Glomerular endothelial cell (primary cell): ENCODE data around the gene LY6G6D. TPM values are rescaled to one million over a fixed set of nuclear protein-coding genes. Genes with fewer than 3 reads are reported as not detected.
"Not testable (repeated sequence)": the region's sequence is repeated elsewhere in the genome, so short reads cannot be mapped to it uniquely, and the experiment has no call there.

Experiments used
- DNase-seq: peaks from one replicate; pipeline ENCODE4 v3.0.0-alpha.2; 2011; ENCODE audit warnings: low read depth, low spot score; ENCODE audit errors: extremely low read depth
- total RNA-seq: library from RNA; depleted of rRNA; stranded (reverse); fragments of >200 nt; gene quantifications from 2 replicates; pipeline ENCODE4 v1.2.3, GENCODE V29; 2015

LY6G6D gene
- total RNA-seq, 1 donor from 2014 or later: not detected

- DNase-seq: no peak
Measured at GRCh38 chr6:31691564-31692108, 23.5 kb upstream of the LY6G6D start.

DNA sequence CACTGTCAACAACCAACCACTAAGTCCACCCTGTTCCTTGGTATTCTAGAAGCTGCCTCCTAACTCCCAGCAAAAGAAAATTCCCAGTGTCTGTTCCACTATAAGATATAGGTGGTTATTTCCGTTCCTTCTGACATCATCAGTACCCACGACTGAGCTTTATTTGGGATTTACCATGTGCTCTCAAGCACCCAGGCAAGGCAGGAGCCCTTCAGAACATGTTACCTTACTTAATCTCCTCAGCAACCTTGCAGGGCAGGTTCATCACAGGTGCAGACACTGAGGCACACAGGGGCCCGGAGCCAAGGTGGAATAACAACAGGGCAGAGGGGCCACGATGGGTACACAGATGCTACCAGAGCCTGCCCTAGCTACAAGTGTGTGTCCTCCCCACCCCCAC, 22.8 kb upstream of the LY6G6D start:
- no peak for DNase-seq

GRCh38 chr6:31692886-31693285, 22.3 kb upstream of the LY6G6D start:
- no peak for DNase-seq

DNA sequence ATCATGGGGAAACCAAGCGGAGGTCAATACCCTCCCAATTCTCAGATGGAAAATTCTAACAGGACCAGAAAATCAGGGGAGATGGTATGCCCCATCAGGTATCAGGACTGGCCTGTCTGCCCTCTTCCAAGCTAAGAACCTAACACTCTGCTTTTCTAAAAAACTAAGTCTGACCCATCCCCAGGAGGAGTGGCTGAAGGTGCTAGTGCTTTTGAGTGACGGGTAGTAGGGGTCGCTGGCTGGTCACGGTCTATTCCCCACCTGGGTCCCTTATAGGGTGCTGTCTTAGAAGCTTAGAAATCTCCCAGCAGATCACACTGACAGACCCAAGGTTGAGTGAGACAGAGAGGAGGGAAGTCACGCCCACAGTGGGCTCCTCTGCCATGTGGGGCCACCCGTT, 21.6 kb upstream of the LY6G6D start:
- no peak for DNase-seq

- DNase-seq: no peak
Measured at GRCh38 chr6:31697555-31697954, 17.6 kb upstream of the LY6G6D start.

- no peak for DNase-seq
Measured at GRCh38 chr6:31700740-31701401, 14.3 kb upstream of the LY6G6D start.

DNA sequence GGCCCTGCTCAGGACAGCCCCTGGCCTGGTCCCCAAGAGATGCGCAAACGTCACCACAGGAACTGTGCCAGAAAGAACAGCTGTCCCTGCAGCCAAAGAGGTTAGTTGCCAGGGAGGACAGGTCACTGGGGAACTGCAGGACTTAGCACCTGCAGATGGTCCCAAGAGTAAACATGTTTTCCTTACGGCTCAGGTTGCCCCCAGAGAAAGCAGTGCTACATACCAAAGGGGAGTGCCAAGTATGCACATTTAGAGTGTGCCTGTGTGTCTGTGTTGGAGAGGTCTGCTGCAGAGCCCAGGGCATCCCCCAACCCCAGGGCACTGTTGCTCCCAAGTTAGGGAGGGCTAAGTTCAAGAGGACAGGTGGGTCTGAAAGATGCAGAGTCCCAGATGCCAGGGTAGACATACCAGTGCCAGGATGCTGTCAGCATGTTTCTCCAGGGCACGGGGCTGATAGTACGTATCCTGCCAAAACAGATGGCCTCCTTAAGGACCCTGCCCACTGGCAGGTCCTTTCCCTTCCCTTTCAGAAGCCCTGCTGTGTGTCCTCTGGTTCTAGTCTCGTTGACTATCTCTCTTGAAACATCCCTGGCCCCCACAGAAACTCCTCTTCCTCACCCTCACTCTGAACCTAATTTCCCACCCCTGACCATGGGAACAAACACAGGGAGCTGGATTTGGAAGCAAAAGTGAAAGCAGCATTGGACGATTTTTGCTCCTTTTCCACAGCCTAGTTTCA, 13.3 kb upstream of the LY6G6D start:
- no peak for DNase-seq

DNA sequence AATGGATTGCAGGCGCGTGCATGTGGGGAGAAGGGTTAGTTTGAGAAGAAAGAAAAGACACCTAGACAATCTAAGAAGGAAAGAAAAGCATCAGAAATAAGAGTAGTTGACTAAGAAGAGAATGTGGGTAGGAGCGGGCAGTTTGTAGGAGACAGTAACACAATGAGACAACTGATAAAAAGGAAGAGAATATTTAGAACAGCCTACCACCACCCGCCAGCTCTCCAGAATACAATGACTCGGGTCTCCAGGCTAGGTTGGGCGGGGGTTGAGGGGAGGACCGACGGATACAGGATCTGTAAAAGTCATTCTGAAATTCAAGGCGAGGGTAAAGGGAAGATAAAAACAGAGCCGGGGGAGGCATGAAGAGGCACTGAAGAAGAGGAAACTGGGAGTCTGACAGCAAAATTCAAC, 12.7 kb upstream of the LY6G6D start:
- no peak for DNase-seq

- peak; percentile 92 for DNase-seq
Measured at GRCh38 chr6:31702819-31703716, 12.1 kb upstream of the LY6G6D start, which contains the start of gene ABHD16A. TSS of gene ABHD16A (minus strand) at chr6:31703324. CDS start at chr6:31703281, 43 bp downstream.

DNA sequence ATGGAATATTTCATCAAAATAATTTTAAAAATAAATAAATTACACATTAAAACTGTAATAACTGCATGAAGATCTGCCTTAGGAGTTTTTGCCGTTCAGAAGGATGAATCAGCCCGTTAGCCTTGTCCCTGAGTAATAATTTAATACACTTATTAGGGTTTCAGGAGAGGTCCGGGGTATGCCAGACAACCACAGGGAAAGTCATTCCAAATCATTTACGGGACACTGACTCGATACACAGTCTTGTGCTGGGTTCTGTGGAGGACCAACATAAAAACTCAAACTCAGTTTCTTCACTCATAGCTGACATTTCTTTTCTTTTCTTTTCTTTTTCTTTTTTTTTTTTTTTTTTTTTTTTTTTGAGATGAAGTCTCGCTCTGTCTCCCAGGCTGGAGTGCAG, 9.2 kb upstream of the LY6G6D start:
- no peak for DNase-seq

GRCh38 chr6:31706599-31706998, 8.5 kb upstream of the LY6G6D start, which contains the start of gene LY6G6F:
TSS of gene LY6G6F (plus strand) at chr6:31706866. CDS start at chr6:31706907, 41 bp downstream.
- no peak for DNase-seq

DNA sequence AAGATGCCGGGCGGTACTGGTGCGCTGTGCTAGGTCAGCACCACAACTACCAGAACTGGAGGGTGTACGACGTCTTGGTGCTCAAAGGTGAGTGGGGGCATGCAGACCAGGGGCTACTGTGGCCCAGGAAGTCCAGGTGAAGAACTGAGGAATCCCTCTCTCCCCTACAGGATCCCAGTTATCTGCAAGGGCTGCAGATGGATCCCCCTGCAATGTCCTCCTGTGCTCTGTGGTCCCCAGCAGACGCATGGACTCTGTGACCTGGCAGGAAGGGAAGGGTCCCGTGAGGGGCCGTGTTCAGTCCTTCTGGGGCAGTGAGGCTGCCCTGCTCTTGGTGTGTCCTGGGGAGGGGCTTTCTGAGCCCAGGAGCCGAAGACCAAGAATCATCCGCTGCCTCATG, 7.4 kb upstream of the LY6G6D start:
- DNase-seq: no peak

DNA sequence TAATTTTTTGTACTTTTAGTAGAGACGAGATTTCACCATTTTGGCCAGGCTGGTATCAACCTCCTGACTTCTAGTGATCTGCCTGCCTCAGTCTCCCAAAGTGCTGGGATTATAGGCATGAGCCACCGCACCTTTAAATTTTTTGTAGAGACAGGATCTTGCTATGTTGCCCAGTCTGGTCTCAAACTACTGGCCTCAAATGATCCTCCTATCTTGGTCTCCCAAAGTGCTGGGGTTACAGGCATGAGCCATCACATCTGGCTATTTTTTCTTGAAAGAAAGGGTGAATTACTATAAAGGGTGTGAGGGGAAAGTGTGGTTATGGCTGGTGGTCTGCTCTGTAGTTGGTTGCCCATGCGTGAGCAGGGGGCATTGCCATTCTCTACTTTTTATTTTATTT, 6.9 kb upstream of the LY6G6D start:
- DNase-seq: no peak

GRCh38 chr6:31709157-31709556, 6.0 kb upstream of the LY6G6D start:
- not testable (repeated sequence) for DNase-seq

- DNase-seq: no peak
Measured at GRCh38 chr6:31710523-31711219, 4.5 kb upstream of the LY6G6D start.

DNA sequence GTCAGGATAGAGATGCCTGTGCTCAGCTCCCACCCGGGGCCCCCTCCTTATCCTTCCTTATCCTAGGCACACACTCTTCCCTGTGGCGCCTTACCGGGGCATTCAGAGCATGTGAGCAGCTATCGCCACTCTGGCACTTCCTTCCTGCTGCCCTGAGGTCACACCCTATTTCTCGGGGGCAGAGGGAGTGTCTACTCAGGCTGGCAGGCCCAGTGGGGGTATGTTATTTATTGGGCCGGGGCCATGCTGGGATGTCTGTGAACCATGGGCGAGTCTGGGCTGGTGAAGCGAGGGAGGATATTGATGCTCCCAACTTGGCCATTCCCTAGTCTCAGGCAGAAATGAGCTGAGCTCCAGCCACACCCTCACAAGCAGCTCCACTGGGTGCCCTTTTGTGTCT, 3.9 kb upstream of the LY6G6D start:
- no peak for DNase-seq

- no peak for DNase-seq
Measured at GRCh38 chr6:31712296-31712695, 2.9 kb upstream of the LY6G6D start.

DNA sequence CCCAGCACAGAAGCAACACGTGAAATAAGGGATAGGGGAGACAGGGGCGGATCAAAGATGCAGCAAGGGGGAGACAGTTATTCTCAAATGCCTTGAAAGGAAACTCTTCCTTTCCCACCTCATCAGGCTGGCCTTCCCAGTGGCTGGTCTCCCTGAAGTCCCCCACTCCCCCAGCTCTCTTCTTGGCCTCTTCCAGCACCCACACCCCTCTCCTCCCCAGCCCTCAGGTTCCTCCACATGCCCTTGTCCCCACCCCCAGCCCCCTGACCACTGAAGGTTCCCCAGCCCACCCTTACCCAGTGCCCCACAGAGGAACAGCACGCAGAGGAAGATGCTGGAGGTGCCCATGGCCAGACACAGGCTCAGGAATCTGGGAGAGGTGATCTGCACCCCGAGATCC, 1.7 kb upstream of the LY6G6D start:
- no peak for DNase-seq

GRCh38 chr6:31713991-31714684, 1.0 kb upstream of the LY6G6D start:
- no peak for DNase-seq
